ENCODE results near the gene TPSAB1.

- TF ChIP-seq, protein P1, sequence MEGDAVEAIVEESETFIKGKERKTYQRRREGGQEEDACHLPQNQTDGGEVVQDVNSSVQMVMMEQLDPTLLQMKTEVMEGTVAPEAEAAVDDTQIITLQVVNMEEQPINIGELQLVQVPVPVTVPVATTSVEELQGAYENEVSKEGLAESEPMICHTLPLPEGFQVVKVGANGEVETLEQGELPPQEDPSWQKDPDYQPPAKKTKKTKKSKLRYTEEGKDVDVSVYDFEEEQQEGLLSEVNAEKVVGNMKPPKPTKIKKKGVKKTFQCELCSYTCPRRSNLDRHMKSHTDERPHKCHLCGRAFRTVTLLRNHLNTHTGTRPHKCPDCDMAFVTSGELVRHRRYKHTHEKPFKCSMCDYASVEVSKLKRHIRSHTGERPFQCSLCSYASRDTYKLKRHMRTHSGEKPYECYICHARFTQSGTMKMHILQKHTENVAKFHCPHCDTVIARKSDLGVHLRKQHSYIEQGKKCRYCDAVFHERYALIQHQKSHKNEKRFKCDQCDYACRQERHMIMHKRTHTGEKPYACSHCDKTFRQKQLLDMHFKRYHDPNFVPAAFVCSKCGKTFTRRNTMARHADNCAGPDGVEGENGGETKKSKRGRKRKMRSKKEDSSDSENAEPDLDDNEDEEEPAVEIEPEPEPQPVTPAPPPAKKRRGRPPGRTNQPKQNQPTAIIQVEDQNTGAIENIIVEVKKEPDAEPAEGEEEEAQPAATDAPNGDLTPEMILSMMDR (IDR thresholded peaks at IDR 0.05), result no peak
- no peak for TF ChIP-seq EP300 (IDR thresholded peaks at IDR 0.05)
Observed at GRCh38 chr16:1220841-1221627, 19.5 kb upstream of the TPSAB1 start.
